PFSK-1 (cell line): ENCODE data around the gene HOXD10.

Experiments used
- POLR2AphosphoS5 ChIP-seq: IDR thresholded peaks from 2 replicates; pipeline ENCODE4 v1.6.1; 2012; ENCODE audit warnings: low read depth, mild to moderate bottlenecking, control low read depth, low read length, moderate library complexity
- TF ChIP-seq, protein P1 (sequence below), 2 experiments: IDR thresholded peaks; 2 replicates each; pipeline versions ENCODE4 v1.6.1 to v1.8.0; 2011 to 2012; ENCODE audit warnings: low read depth in 2 of 2, low read length in 2 of 2, control low read depth in 1 of 2, inconsistent platforms in 1 of 2, mild to moderate bottlenecking in 1 of 2, moderate library complexity in 1 of 2; ENCODE audit not compliant: insufficient read depth in 1 of 2

DNA sequence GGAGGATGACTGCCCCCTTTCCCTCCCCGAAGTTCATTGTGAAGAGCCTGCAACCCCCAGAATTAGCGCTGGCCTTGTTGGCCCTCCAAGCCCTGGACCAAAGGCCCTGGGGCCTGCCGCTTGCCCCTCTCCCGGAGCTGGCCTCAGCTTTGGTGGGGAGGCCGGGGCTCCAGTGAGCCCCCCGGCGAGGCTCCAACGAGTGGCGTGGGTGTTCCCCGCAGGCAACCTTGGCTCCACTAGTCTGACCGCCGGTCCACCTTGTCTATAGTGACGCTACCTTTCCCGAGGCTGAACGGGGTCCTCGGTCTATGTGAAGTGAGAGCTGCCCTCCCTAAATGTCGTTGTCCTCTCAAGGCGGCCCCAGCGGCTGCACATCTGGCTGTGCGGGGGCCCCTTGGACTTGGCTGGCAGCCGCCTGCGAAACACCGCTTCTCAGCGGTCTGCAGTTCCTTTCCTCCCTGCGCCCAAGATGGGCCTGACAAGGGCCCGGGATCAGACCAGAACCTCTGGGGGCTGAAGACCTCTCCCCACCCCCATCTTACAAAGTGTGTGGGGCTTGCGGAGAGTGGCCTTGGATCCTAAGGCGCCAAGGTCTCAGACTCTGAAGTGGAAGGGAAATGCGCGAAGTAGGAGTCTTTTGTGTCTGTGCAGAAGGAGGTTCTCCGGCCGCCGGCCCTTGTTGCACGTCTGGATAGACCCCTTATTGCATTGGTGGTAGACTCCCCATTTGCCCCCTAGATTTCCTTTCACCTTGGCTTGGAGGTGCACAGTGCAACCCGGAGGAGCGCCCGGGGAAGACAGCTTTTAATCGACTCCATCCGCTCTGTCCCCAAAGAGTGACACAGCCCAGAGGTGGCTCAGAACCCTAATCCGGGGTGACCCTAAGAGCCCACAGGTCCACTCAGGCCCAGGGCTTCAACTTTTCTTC lies 3.9 kb upstream of the HOXD10 start:
- TF ChIP-seq, protein P1, sequence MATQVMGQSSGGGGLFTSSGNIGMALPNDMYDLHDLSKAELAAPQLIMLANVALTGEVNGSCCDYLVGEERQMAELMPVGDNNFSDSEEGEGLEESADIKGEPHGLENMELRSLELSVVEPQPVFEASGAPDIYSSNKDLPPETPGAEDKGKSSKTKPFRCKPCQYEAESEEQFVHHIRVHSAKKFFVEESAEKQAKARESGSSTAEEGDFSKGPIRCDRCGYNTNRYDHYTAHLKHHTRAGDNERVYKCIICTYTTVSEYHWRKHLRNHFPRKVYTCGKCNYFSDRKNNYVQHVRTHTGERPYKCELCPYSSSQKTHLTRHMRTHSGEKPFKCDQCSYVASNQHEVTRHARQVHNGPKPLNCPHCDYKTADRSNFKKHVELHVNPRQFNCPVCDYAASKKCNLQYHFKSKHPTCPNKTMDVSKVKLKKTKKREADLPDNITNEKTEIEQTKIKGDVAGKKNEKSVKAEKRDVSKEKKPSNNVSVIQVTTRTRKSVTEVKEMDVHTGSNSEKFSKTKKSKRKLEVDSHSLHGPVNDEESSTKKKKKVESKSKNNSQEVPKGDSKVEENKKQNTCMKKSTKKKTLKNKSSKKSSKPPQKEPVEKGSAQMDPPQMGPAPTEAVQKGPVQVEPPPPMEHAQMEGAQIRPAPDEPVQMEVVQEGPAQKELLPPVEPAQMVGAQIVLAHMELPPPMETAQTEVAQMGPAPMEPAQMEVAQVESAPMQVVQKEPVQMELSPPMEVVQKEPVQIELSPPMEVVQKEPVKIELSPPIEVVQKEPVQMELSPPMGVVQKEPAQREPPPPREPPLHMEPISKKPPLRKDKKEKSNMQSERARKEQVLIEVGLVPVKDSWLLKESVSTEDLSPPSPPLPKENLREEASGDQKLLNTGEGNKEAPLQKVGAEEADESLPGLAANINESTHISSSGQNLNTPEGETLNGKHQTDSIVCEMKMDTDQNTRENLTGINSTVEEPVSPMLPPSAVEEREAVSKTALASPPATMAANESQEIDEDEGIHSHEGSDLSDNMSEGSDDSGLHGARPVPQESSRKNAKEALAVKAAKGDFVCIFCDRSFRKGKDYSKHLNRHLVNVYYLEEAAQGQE (IDR thresholded peaks at IDR 0.05; ENCODE audit: insufficient read depth in 1 of 2, low read depth in 2 of 2, low read length in 2 of 2): no peak
- no peak for TF ChIP-seq POLR2AphosphoS5
